Measurements from ENCODE around the gene LAD1.

DNA sequence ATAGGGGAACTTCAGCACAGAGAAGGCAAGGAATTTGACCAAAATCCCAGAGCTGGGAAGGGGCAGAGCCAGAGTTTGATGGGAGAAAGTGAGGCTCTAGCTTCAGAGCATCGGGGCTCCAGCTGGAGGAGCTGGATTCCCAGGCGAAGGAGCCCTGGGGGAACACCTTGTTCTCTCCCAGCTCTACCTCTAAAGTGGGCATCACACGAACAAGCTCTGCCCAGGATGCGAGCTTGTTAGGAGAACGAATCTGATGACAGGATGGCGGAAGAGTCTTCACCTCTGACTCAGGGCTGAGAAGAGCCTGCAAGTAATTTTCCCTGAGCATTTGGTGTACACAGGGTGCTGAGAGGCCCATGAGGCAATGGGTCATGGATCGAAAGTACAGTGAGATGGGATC, 43.7 kb downstream of the LAD1 start:
- TF ChIP-seq CBFB (CRISPR knock-in tag; IDR thresholded peaks at IDR 0.05) (no peak), POLR2A (IDR thresholded peaks at IDR 0.05; ENCODE audit: insufficient read depth in 1 of 2, low read depth in 2 of 2, low read length in 2 of 2) (no peak), DR1 (CRISPR knock-in tag; IDR thresholded peaks at IDR 0.05) (no peak), HDAC2 (CRISPR knock-in tag; IDR thresholded peaks at IDR 0.05) (no peak), FOXC1 (CRISPR knock-in tag; IDR thresholded peaks at IDR 0.05; ENCODE audit: borderline replicate concordance) (no peak), WIZ (CRISPR knock-in tag; IDR thresholded peaks at IDR 0.05) (no peak), EP300 (IDR thresholded peaks at IDR 0.05; ENCODE audit: low read depth in 2 of 2, low read length in 2 of 2) (no peak), EP300 (CRISPR knock-in tag; IDR thresholded peaks at IDR 0.05; ENCODE audit: borderline replicate concordance) (no peak)
- TF ChIP-seq, protein P1, sequence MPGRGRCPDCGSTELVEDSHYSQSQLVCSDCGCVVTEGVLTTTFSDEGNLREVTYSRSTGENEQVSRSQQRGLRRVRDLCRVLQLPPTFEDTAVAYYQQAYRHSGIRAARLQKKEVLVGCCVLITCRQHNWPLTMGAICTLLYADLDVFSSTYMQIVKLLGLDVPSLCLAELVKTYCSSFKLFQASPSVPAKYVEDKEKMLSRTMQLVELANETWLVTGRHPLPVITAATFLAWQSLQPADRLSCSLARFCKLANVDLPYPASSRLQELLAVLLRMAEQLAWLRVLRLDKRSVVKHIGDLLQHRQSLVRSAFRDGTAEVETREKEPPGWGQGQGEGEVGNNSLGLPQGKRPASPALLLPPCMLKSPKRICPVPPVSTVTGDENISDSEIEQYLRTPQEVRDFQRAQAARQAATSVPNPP (CRISPR knock-in tag; IDR thresholded peaks at IDR 0.05), result no peak
- TF ChIP-seq, protein P2, sequence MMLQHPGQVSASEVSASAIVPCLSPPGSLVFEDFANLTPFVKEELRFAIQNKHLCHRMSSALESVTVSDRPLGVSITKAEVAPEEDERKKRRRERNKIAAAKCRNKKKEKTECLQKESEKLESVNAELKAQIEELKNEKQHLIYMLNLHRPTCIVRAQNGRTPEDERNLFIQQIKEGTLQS (CRISPR knock-in tag; IDR thresholded peaks at IDR 0.05), result no peak

Data from HepG2 (cell line).